A673 (cell line): ENCODE data around the gene SLC26A11. TPM values are rescaled to one million over a fixed set of nuclear protein-coding genes. Genes with fewer than 3 reads are reported as not detected.
"Not testable (repeated sequence)": the region's sequence is repeated elsewhere in the genome, so short reads cannot be mapped to it uniquely, and the experiment has no call there.

Source experiments
- BruUV-seq: library from RNA; stranded (reverse); fragments of 400-500 nt; replicated peaks from 2 replicates; lab custom pipeline; 2021; lab: Mats Ljungman, UMichigan
- CTCF ChIA-PET: fragments of 300-600 bp; sonication (Branson Sonifier 250); formaldehyde crosslinking; loops from one replicate; lab custom pipeline; 2022; ENCODE audit warnings: antibody characterized with exemption; lab: Charles Lee
- POLR2A ChIA-PET: fragments of 300-600 bp; sonication (Branson Sonifier 250); formaldehyde crosslinking; loops from one replicate; lab custom pipeline; 2022; ENCODE audit warnings: antibody characterized with exemption; ENCODE audit not compliant: low non-redundant PET; lab: Charles Lee
- DNase-seq: peaks from one replicate; pipeline ENCODE4 v3.0.0-alpha.2; 2015; ENCODE audit warnings: low spot score
- H3K27ac ChIP-seq: fragments of 200-600 bp; sonication (generic); 2 replicates; pipeline ENCODE4 v1.5.1; 2016; ENCODE audit warnings: mixed run types, low read depth, mild to moderate bottlenecking, mixed read lengths, antibody characterized with exemption, low read length; ENCODE audit not compliant: poor library complexity, severe bottlenecking
- H3K27me3 ChIP-seq: fragments of 200-600 bp; sonication (generic); replicated peaks from 2 replicates; pipeline ENCODE4 v1.6.1; 2017; ENCODE audit warnings: mixed run types, low read depth, mild to moderate bottlenecking, mixed read lengths, antibody characterized with exemption, low read length; ENCODE audit not compliant: insufficient read depth, poor library complexity
- H3K36me3 ChIP-seq: fragments of 200-600 bp; sonication (generic); 2 replicates; pipeline ENCODE4 v1.6.1; 2016; ENCODE audit warnings: mixed run types, mild to moderate bottlenecking, mixed read lengths, antibody characterized with exemption, low read length; ENCODE audit not compliant: insufficient read depth, poor library complexity, severe bottlenecking
- H3K4me1 ChIP-seq: fragments of 200-600 bp; sonication (generic); 2 replicates; pipeline ENCODE4 v1.6.1; 2017; ENCODE audit warnings: mixed run types, mild to moderate bottlenecking, mixed read lengths, antibody characterized with exemption, low read length; ENCODE audit not compliant: insufficient read depth, poor library complexity, severe bottlenecking
- H3K4me3 ChIP-seq: fragments of 200-600 bp; sonication (generic); 2 replicates; pipeline ENCODE4 v1.5.1; 2016; ENCODE audit warnings: low read depth, mixed run types, mild to moderate bottlenecking, mixed read lengths, low read length; ENCODE audit not compliant: poor library complexity, severe bottlenecking
- H3K9me3 ChIP-seq: fragments of 200-600 bp; sonication (generic); 2 replicates; pipeline ENCODE4 v1.6.1; 2016; ENCODE audit warnings: mixed run types, low read depth, mild to moderate bottlenecking, mixed read lengths, antibody characterized with exemption, low read length; ENCODE audit not compliant: poor library complexity, severe bottlenecking
- EZH2 ChIP-seq: fragments of 200-600 bp; sonication (generic); IDR thresholded peaks from 2 replicates; pipeline ENCODE4 v1.6.1; 2017; ENCODE audit warnings: borderline replicate concordance, low read depth, mild to moderate bottlenecking, mixed read lengths, antibody characterized with exemption, low read length; ENCODE audit not compliant: poor library complexity, severe bottlenecking
- intact Hi-C: fragments of 100-400 bp; cut with micrococcal nuclease; formaldehyde crosslinking; loops from one replicate; pipeline ENCODE4 v1.10.0; 2022; ENCODE audit not compliant: unreplicated experiment
- total RNA-seq: library from RNA; stranded (reverse); gene quantifications from 2 replicates; pipeline ENCODE4 v1.2.3, GENCODE V29; 2021
- TF ChIP-seq, protein P1 (sequence below): fragments of 300-800, 200-600 bp; sonication (generic); conservative IDR thresholded peaks from 2 replicates; pipeline ENCODE4 v1.5.1; 2017; ENCODE audit warnings: low read depth, mild to moderate bottlenecking, antibody characterized with exemption, low read length, moderate library complexity, mixed read lengths

SLC26A11 gene
- total RNA-seq, 1 experiment from 2014 or later = 23.5 TPM

DNA sequence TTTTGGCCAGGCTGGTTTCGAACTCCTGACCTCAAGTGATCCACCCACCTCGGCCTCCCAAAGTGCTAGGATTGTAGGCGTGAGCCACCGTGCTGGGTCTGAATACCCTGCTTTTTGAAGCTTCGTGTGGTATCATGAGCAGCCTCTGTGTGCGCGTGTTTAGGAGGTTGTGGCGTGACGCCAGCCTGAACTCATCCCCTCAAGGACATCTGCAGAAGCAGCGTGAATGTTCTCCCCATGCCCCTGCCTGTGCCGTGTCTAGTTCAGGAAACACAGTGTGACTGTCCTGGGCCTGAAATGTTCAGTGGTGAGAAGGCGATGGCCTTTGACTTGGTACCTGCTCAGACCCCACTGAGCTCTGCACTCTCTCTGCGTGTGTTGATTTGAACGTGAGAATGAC is 76.0 kb downstream of the SLC26A11 start:
- Histone ChIP-seq H3K27me3 (no peaks in the 10 kb centered on the region), H3K27ac (no peak overlapping the region), H3K36me3 (peaks cover 65% of the 10 kb centered on the region), H3K4me1 (no peaks in the 10 kb centered on the region), H3K4me3 (no peak overlapping the region), H3K9me3 (no peaks in the 10 kb centered on the region)
- BruUV-seq = no TSS peak
- ChIA-PET POLR2A (no interaction called here), CTCF (no interaction called here)
- no peak for DNase-seq
- intact Hi-C loops = no loop called here
- TF ChIP-seq, protein P1, sequence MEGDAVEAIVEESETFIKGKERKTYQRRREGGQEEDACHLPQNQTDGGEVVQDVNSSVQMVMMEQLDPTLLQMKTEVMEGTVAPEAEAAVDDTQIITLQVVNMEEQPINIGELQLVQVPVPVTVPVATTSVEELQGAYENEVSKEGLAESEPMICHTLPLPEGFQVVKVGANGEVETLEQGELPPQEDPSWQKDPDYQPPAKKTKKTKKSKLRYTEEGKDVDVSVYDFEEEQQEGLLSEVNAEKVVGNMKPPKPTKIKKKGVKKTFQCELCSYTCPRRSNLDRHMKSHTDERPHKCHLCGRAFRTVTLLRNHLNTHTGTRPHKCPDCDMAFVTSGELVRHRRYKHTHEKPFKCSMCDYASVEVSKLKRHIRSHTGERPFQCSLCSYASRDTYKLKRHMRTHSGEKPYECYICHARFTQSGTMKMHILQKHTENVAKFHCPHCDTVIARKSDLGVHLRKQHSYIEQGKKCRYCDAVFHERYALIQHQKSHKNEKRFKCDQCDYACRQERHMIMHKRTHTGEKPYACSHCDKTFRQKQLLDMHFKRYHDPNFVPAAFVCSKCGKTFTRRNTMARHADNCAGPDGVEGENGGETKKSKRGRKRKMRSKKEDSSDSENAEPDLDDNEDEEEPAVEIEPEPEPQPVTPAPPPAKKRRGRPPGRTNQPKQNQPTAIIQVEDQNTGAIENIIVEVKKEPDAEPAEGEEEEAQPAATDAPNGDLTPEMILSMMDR = no peak
- no peak for TF ChIP-seq EZH2

DNA sequence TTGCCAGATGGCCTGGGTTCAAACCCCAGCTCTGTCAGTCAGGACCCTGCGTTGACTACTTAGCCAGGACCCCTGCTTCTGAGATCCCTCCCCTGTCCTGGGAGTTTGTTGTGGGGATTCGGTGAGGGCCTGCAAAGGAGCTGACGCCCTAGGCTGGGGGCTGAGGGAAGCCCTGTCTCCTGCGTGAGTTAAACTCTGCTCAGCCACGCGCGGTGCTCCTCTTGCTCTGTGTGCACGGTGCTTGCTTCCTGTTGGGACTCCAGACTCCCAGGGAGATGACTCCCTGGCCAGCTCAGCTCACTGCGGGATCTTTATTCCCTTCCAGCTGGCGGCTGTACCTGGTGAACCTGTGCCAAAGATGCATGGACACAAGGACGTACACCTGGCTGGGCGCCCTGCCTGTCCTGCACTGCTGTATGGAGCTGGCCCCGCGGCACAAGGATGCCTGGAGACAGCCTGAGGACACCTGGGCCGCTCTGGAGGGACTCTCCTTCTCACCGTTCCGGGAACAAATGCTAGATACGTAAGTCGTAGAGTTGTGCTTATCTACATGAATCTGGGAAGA is 77.9 kb downstream of the SLC26A11 start:
- no peak for DNase-seq
- TF ChIP-seq EZH2 = no peak
- TF ChIP-seq, protein P1 = no peak
- Histone ChIP-seq H3K4me3 (no peak overlapping the region), H3K27me3 (no peaks in the 10 kb centered on the region), H3K27ac (no peak overlapping the region), H3K4me1 (no peaks in the 10 kb centered on the region), H3K36me3 (peaks cover 70% of the 10 kb centered on the region), H3K9me3 (no peaks in the 10 kb centered on the region)
- intact Hi-C loops = no loop called here
- no TSS peak for BruUV-seq
- POLR2A ChIA-PET = no interaction called here
- CTCF ChIA-PET = no interaction called here

DNA sequence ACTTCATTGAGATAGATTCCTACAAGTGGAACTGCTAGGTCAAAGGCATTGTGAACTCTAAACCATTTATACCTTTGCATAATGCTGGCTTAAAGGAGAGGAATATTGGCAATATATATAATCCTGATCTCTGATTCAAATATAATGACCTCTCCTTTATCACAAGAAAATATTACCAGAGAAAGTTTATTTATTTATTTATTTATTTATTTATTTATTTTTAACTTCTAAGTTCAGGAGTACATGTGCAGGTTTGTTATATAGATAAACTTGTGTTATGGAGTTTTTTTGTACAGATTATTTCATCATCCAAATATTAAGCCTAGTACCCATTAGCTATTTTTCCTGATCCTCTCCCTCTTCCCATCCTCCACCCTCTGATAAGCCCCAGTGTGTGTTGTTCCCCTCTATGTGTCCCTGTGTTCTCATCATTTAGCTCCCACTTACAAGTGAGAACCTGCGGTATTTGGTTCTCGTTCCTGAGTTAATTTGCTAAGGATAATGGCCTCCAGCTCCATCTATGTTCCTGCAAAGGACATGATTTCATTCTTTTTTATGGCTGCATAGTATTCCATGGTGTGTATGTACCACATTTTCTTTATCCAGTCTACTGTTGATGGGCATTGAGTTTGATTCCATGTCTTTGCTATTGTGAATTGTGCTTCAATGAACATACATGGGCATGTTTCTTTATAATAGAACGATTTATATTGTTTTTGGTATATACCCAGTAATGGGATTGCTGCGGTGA is 79.3 kb downstream of the SLC26A11 start:
- BruUV-seq, H3K4me1 ChIP-seq, intact Hi-C loops, CTCF ChIA-PET, DNase-seq, H3K27ac ChIP-seq, H3K4me3 ChIP-seq, H3K27me3 ChIP-seq, POLR2A ChIA-PET, H3K9me3 ChIP-seq: not testable (repeated sequence)
- peaks cover 73% of the 10 kb centered on the region for H3K36me3 ChIP-seq

DNA sequence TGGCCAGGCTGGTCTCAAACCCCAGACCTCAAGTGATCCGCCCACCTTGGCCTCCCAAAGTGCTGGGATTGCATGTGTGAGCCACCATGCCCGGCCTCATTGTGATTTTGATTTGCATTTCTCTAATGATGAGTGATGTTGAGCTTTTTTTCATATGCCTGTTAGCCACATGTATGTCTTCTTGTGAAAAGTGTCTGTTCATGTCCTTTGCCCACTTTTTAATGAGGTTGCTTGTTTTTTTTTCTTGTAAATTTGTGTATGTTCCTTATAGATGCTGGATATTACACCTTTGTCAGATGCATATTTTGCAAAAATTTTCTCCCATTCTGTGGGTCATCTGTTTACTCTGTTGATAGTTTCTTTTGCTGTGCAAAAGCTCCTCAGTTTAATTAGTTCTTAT is 80.5 kb downstream of the SLC26A11 start:
- CTCF ChIA-PET, H3K4me1 ChIP-seq, intact Hi-C loops, POLR2A ChIA-PET, DNase-seq, BruUV-seq, H3K27me3 ChIP-seq, H3K9me3 ChIP-seq, H3K27ac ChIP-seq, H3K4me3 ChIP-seq: not testable (repeated sequence)
- H3K36me3 ChIP-seq = peaks cover 66% of the 10 kb centered on the region

Other genes with a start within 250 kb of the SLC26A11 start
- gene TBC1D16, start 184.6 kb upstream of the SLC26A11 start, total RNA-seq = 49.1 and 54.7 TPM in 2 replicates
- gene CCDC40, start 183.8 kb upstream of the SLC26A11 start, total RNA-seq = 3.5 and 6.4 TPM in 2 replicates
- gene GAA, start 118.8 kb upstream of the SLC26A11 start, total RNA-seq = 7.5 and 12.7 TPM in 2 replicates
- gene EIF4A3, start 73.3 kb upstream of the SLC26A11 start, total RNA-seq = 155 and 158 TPM in 2 replicates
- 0.09 TPM in 1 of 2 replicates, not detected in the other for gene CARD14, start 50.4 kb upstream of the SLC26A11 start, total RNA-seq
- gene SGSH, start 94 bp upstream of the SLC26A11 start, total RNA-seq = 32.8 and 33.4 TPM in 2 replicates
- 78.0 and 102 TPM in 2 replicates for gene RNF213, start 40.4 kb downstream of the SLC26A11 start, total RNA-seq
- gene ENDOV, start 194.7 kb downstream of the SLC26A11 start, total RNA-seq = 14.1 and 15.6 TPM in 2 replicates